ENCODE data around the gene DYSF. TPM values are rescaled to one million over a fixed set of nuclear protein-coding genes. Genes with fewer than 3 reads are reported as not detected.

The DYSF gene
- total and polyA plus RNA-seq, 2 donors (not counting 1 experiment from before 2014, with no cell fraction given) = 0.17 to 0.43 TPM

GRCh38 chr2:71664161-71664560 lies 210.8 kb downstream of the DYSF start:
- no peak overlapping the region for H3K9ac ChIP-seq (ENCODE audit: low read length)
- no peak overlapping the region for H3K4me2 ChIP-seq (replicated peaks; ENCODE audit: low read depth, low read length, poor library complexity, severe bottlenecking)
- H3K36me3 ChIP-seq (replicated peaks in 1 of 2; ENCODE audit: control extremely low read depth in 1 of 2, control insufficient read depth in 1 of 2, extremely low read depth in 1 of 2, insufficient read depth in 2 of 2, low read length in 1 of 2) = no peaks in the 10 kb centered on the region
- no peak overlapping the region for H3K27ac ChIP-seq (ENCODE audit: low read length in 2 of 2)
- no peaks in the 10 kb centered on the region for H3K4me1 ChIP-seq (ENCODE audit: control insufficient read depth in 2 of 2, insufficient read depth in 2 of 2, low read length in 2 of 2)
- Mint-ChIP-seq H3K9me3 (ENCODE audit: insufficient read depth) (peaks cover 2% of the 10 kb centered on the region), H3K27me3 (no peaks in the 10 kb centered on the region), H3K4me1 (no peaks in the 10 kb centered on the region), H3K4me3 (no peak overlapping the region), H3K27ac (no peak overlapping the region)
- H3K27me3 ChIP-seq (replicated peaks in 1 of 4; ENCODE audit: control extremely low read depth in 1 of 4, control insufficient read depth in 3 of 4, insufficient read depth in 4 of 4, low read length in 3 of 4) = no peaks in the 10 kb centered on the region
- H3K79me2 ChIP-seq (ENCODE audit: control insufficient read depth, insufficient read depth, low read length) = no peaks in the 10 kb centered on the region
- CTCF ChIA-PET = interaction anchor here (0.6 kb wide), 1 partner anchor 307 kb away, joined by 3 read pairs; no protein-coding TSS in a partner anchor
- 80% methylated on average over 9 of the region's 11 CpGs for WGBS (ENCODE audit: insufficient coverage)
- H4K20me1 ChIP-seq (ENCODE audit: control insufficient read depth, insufficient read depth, low read length, poor library complexity, severe bottlenecking) = no peaks in the 10 kb centered on the region
- POLR2A ChIA-PET = no interaction called here
- H3K4me3 ChIP-seq (ENCODE audit: control extremely low read depth in 1 of 5, extremely low read depth in 1 of 5, insufficient read depth in 1 of 5, low read depth in 2 of 5, low read length in 4 of 5) = no peak overlapping the region
- peaks cover 0 to 14% (median under 1%) of the 10 kb centered on the region in 3 donors for H3K9me3 ChIP-seq (ENCODE audit: control extremely low read depth in 1 of 3, control insufficient read depth in 2 of 3, insufficient read depth in 1 of 3, low read length in 2 of 3)
- DNase-seq = no peak
- H2AFZ ChIP-seq (ENCODE audit: insufficient read depth, low read depth, low read length, poor library complexity, severe bottlenecking) = no peak overlapping the region
- no peak for TF ChIP-seq CTCF (IDR thresholded peaks at IDR 0.05)
- TF ChIP-seq EZH2 (IDR thresholded peaks at IDR 0.05; ENCODE audit: borderline replicate concordance, insufficient read depth, low read depth, low read length, poor library complexity, severe bottlenecking) = no peak
- intact Hi-C loops (cut with micrococcal nuclease) = no loop called here
- ATAC-seq (ENCODE audit: low read depth) = no peak

GRCh38 chr2:71665168-71666093 lies 212.1 kb downstream of the DYSF start:
- Histone ChIP-seq H3K27me3 (replicated peaks in 1 of 4; ENCODE audit: control extremely low read depth in 1 of 4, control insufficient read depth in 3 of 4, insufficient read depth in 4 of 4, low read length in 3 of 4) (no peaks in the 10 kb centered on the region), H3K9me3 (ENCODE audit: control extremely low read depth in 1 of 3, control insufficient read depth in 2 of 3, insufficient read depth in 1 of 3, low read length in 2 of 3) (peaks cover 0 to 7% (median 0%) of the 10 kb centered on the region in 3 donors), H4K20me1 (ENCODE audit: control insufficient read depth, insufficient read depth, low read length, poor library complexity, severe bottlenecking) (no peaks in the 10 kb centered on the region), H3K27ac (ENCODE audit: low read length in 2 of 2) (no peak overlapping the region), H3K4me1 (ENCODE audit: control insufficient read depth in 2 of 2, insufficient read depth in 2 of 2, low read length in 2 of 2) (no peaks in the 10 kb centered on the region), H2AFZ (ENCODE audit: insufficient read depth, low read depth, low read length, poor library complexity, severe bottlenecking) (no peak overlapping the region), H3K4me3 (ENCODE audit: control extremely low read depth in 1 of 5, extremely low read depth in 1 of 5, insufficient read depth in 1 of 5, low read depth in 2 of 5, low read length in 4 of 5) (no peak overlapping the region), H3K36me3 (replicated peaks in 1 of 2; ENCODE audit: control extremely low read depth in 1 of 2, control insufficient read depth in 1 of 2, extremely low read depth in 1 of 2, insufficient read depth in 2 of 2, low read length in 1 of 2) (no peaks in the 10 kb centered on the region), H3K4me2 (replicated peaks; ENCODE audit: low read depth, low read length, poor library complexity, severe bottlenecking) (no peak overlapping the region), H3K9ac (ENCODE audit: low read length) (no peak overlapping the region), H3K79me2 (ENCODE audit: control insufficient read depth, insufficient read depth, low read length) (no peaks in the 10 kb centered on the region)
- ATAC-seq (ENCODE audit: low read depth) (no peak), DNase-seq (no peak)
- CTCF ChIA-PET = no interaction called here
- no peaks in the 10 kb centered on the region for H3K4me1 Mint-ChIP-seq
- no peak overlapping the region for H3K27ac Mint-ChIP-seq
- H3K4me3 Mint-ChIP-seq = no peak overlapping the region
- no peaks in the 10 kb centered on the region for H3K9me3 Mint-ChIP-seq (ENCODE audit: insufficient read depth)
- 90% methylated on average over 8 of the region's 11 CpGs for WGBS (ENCODE audit: insufficient coverage)
- no peaks in the 10 kb centered on the region for H3K27me3 Mint-ChIP-seq
- intact Hi-C loops (cut with micrococcal nuclease) = no loop called here
- POLR2A ChIA-PET = no interaction called here
- no peak for TF ChIP-seq CTCF (IDR thresholded peaks at IDR 0.05)
- no peak for TF ChIP-seq EZH2 (IDR thresholded peaks at IDR 0.05; ENCODE audit: borderline replicate concordance, insufficient read depth, low read depth, low read length, poor library complexity, severe bottlenecking)

Data from B cell (primary cell).